HG02973 (cell line): Measurements from ENCODE around the gene SPECC1.

Experiments
- ATAC-seq: cut with Tn5 transposase; IDR thresholded peaks from one replicate; pipeline ENCODE4 v1.9.1; 2021; ENCODE audit warnings: moderate library complexity; ENCODE audit not compliant: unreplicated experiment

Gene SPECC1

DNA sequence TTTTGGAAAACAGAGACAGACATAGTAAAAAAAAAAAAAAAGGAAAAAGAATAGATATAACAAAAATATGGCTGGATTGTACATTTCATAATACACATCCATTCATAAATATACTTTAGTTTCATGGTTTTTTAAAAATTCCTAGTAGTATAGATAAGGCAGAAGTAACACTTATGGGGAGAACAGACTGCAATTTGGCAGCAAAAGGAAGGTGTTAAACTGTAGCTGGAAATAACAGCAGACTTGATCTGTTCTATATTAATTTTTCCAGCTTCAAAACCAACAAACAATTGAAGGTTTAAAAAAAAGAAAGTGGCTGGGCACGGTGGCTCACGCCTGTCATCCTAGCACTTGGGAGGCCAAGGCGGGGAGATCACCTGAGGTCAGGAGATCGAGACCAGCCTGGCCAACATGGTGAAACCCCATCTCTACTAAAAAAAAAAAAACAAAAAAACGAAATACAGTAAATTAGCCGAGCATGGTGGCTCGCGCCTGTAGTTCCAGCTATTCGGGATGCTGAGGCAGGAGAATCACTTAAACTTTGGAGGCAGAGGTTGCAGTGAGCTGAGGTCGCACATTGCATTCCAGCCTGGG, 191.8 kb downstream of the SPECC1 start:
- no peak for ATAC-seq

GRCh38 chr17:20202141-20202621, 193.0 kb downstream of the SPECC1 start:
- no peak for ATAC-seq

DNA sequence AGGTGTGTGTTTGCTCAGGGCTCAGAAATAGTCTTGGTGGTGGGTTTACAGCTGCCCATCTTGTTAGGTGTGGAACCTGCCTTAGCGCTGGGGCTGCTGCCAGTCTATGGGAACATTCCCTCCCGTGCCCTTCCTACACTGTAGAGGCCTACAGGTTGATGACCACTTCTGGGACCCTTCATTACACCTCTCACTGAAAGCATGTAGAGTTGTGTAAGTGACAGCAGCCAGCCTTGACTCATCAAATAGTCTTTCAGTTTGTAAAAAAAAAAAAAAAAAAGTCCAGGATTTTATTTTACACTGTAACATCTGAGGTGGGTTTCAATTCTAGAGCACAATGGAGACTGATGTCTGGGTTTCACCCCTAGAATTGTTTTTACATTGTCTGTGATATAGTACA, 193.9 kb downstream of the SPECC1 start:
- ATAC-seq = no peak

GRCh38 chr17:20203761-20204263, 194.7 kb downstream of the SPECC1 start:
- ATAC-seq = no peak

GRCh38 chr17:20205609-20206008, 196.4 kb downstream of the SPECC1 start:
- no peak for ATAC-seq

- ATAC-seq = no peak
Measured at GRCh38 chr17:20206068-20206467, 196.9 kb downstream of the SPECC1 start.

DNA sequence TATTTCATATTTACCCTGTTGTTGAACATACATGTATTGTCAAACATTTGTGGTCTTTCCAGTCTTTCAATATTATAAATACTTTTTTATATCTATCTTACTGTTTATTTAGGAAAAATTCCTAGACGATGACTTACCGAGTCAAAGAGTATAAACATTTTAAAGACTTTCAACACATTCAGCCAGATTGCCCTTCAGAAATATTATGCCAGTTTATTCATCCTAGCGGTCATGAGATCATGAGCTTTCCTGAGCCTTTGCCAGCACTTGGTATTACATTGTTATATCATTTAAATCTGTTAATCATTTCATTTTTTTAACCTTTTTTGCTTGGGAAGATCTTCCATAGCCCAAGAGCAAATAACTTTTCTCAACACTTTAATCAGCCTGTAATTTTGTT, 197.4 kb downstream of the SPECC1 start:
- no peak for ATAC-seq

- no peak for ATAC-seq
Measured at GRCh38 chr17:20207262-20207985, 198.3 kb downstream of the SPECC1 start.

DNA sequence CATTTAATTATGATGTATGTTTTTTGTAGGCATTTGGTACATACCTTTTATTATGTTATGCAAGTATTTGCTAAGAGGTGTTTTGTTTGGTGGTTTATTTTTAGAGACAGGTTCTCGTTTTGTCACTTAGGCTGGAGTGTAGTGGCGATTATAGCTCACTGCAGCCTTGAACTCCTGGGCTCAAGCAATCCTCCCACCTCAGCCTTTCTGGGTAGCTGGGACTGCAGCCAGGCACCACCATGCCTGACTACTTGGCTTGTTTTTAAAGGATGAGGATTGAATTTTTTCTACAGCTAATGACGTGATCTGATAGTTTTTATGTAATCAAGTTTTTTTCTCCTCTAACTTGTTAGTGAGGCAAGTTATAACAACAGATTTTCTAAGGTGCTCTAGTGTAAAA, 199.6 kb downstream of the SPECC1 start:
- ATAC-seq = no peak

DNA sequence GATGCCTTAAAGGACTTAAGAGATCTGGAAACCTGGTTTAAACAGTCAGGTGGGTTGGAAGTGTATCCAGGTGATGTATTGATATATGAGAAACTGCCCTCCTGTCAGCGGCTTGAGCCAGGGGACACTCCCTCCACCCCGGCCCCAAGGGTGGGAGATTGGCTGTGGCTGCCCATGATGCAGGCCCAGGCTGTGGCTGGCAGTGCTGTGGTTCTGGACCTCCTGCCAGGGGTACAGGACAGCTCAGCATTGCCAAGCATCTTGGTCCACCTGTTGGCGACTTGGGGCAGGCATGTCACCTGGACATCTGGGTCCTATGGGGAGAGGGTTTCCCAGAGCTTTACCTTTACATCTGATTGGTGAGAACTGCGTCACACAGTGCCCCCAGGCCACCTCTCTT, 201.0 kb downstream of the SPECC1 start:
- no peak for ATAC-seq

DNA sequence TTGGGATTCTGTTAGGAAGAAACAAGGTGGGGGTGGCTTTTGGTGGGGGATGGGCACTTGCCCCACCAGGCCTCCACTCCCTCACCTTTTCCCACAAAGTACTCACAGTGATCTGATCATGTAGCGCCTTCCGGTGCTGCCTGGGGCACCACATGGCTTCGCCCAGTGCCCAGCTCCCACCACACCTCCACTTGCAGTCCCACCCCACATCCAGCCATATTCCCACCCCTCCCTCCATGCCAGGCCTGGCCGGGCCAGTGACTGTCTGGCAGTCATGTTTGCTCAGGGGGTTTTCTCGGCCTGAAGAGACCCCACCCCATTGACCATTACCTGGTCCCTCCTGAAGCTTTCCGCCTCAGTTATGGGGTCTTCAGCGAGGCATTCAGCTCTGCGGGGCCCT, 201.5 kb downstream of the SPECC1 start:
- ATAC-seq = no peak

GRCh38 chr17:20211246-20211645, 202.1 kb downstream of the SPECC1 start:
- no peak for ATAC-seq

- no peak for ATAC-seq
Measured at GRCh38 chr17:20213449-20213848, 204.3 kb downstream of the SPECC1 start.

- no peak for ATAC-seq
Measured at GRCh38 chr17:20214794-20215193, 205.6 kb downstream of the SPECC1 start.

GRCh38 chr17:20216154-20216815, 207.1 kb downstream of the SPECC1 start:
- no peak for ATAC-seq

DNA sequence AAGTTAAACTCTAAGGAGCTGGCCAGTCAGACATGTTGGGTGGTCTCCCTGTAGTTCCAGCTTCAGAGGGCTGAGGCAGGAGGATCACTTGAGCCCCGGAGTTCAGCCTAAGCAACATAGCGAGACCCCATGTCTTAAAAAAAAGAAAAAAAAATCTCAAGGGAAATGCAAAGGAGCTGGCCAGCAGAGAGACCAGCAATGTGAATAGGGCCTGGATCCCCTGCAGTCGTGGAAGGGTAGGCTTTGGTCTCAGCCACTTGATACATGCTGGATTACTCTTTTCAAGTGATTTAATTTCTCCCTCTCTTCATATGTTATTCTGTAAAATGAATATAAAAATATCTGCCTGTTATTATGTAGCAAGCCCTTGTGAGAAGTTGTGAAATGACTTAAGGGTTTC, 207.7 kb downstream of the SPECC1 start:
- ATAC-seq = no peak

DNA sequence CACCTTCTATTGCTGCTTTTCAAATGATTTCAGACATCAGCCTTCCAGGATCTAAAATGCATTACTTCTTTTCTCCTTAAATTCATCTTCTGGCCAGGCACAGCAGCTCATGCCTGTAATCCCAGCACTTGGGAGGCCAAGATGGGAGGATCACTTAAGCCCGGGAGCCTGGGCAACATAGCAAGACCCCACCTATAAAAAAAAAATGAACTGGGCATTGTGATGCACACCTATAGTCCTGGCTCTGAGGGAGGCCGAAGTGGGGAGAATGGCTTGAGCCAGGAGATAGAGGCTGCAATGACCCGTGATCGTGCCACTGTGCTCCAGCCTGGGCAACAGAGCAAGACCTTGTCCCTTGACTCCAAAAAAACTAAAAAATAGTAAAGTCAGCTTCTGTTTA, 208.5 kb downstream of the SPECC1 start:
- no peak for ATAC-seq

GRCh38 chr17:20218272-20218671, 209.1 kb downstream of the SPECC1 start:
- ATAC-seq = no peak

GRCh38 chr17:20223808-20224328, 214.7 kb downstream of the SPECC1 start:
- ATAC-seq = no peak

DNA sequence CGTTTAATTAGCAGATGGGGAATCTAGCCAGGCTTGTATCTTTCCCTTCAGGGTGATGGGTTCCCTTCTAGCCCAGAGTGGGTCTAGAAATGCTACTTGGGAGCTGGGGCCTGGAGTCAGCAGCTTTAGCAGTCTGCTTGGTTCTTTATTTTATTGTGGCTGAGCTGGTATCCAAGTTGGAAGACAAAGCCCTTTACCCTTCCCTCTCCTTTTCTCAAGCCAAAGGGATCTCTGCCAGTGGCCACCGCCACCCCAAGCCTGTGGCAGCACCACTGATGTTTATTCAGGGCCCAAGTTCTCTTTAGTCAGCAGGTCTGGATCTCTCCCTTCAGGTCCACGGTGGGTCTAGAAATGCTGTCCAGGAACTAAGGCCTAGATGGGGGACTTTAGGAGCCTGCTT, 215.2 kb downstream of the SPECC1 start:
- no peak for ATAC-seq

GRCh38 chr17:20225162-20226115, 216.3 kb downstream of the SPECC1 start:
- no peak for ATAC-seq
